Gastrocnemius medialis (tissue), 4 donors: ENCODE results near the gene KLHDC4.

ENCODE experiments used
- POLR2A ChIP-seq, 2 donors: fragments of 450-650 bp; IDR thresholded peaks; one replicate each; pipeline ENCODE4 v1.6.1; 2017; ENCODE audit warnings: antibody characterized with exemption in 2 of 2, mild to moderate bottlenecking in 2 of 2, moderate library complexity in 2 of 2
- TF ChIP-seq, protein P1 (sequence below), 5 experiments: fragments of 450-650 bp in 3 of 5; fragments of 200-600 bp in 2 of 5; sonication (generic) in 2 of 5; IDR thresholded peaks in 4 of 5; conservative IDR thresholded peaks in 1 of 5; 1 replicate in 4 of 5; 2 replicates in 1 of 5; pipeline ENCODE4 v1.5.1; 2016 to 2019; ENCODE audit warnings: antibody characterized with exemption in 5 of 5, mild to moderate bottlenecking in 3 of 5, moderate library complexity in 3 of 5

DNA sequence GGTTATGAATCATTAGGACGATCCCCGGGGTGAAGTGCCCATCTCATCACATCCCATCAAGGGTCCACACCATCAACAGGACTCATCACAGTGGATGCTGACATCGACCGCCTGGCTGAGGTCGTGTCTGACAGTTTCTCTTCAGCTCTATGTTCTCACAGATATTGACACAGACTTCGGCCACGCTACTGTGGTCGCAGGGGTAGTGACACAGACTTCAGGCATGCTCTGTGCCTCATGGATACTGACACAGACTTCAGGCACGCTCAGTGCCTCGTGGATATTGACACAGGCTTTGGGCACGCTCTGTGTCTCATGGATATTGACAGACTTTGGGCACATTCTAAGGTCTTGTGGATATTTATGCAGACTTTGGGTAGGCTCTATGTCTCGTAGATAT lies 50.1 kb downstream of the KLHDC4 start:
- TF ChIP-seq, protein P1, sequence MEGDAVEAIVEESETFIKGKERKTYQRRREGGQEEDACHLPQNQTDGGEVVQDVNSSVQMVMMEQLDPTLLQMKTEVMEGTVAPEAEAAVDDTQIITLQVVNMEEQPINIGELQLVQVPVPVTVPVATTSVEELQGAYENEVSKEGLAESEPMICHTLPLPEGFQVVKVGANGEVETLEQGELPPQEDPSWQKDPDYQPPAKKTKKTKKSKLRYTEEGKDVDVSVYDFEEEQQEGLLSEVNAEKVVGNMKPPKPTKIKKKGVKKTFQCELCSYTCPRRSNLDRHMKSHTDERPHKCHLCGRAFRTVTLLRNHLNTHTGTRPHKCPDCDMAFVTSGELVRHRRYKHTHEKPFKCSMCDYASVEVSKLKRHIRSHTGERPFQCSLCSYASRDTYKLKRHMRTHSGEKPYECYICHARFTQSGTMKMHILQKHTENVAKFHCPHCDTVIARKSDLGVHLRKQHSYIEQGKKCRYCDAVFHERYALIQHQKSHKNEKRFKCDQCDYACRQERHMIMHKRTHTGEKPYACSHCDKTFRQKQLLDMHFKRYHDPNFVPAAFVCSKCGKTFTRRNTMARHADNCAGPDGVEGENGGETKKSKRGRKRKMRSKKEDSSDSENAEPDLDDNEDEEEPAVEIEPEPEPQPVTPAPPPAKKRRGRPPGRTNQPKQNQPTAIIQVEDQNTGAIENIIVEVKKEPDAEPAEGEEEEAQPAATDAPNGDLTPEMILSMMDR (IDR thresholded peaks at IDR 0.05 in 4 of 5, conservative IDR thresholded peaks at IDR 0.05 in 1 of 5): no peak
- no peak for TF ChIP-seq POLR2A (IDR thresholded peaks at IDR 0.05)
